HG03354 (cell line): ENCODE results near the gene PIANP.
"Not testable (repeated sequence)": the region's sequence is repeated elsewhere in the genome, so short reads cannot be mapped to it uniquely, and the experiment has no call there.

ENCODE experiments used
- ATAC-seq: cut with Tn5 transposase; IDR thresholded peaks from one replicate; pipeline ENCODE4 v1.9.1; 2021; ENCODE audit warnings: mild to moderate bottlenecking; ENCODE audit not compliant: unreplicated experiment, poor library complexity, severe bottlenecking

Gene PIANP

GRCh38 chr12:6708960-6709394, 8.4 kb upstream of the PIANP start:
- ATAC-seq: no peak

GRCh38 chr12:6708351-6708750, 7.7 kb upstream of the PIANP start:
- not testable (repeated sequence) for ATAC-seq

- no peak for ATAC-seq
Measured at GRCh38 chr12:6703631-6704030, 3.0 kb upstream of the PIANP start.

GRCh38 chr12:6701078-6701768, 608 bp upstream of the PIANP start:
- no peak for ATAC-seq

- no peak for ATAC-seq
Measured at GRCh38 chr12:6699989-6700645, 498 bp downstream of the PIANP start.

GRCh38 chr12:6699259-6699988, 1.2 kb downstream of the PIANP start:
- ATAC-seq: no peak

- ATAC-seq: no peak
Measured at GRCh38 chr12:6698352-6699046, 2.1 kb downstream of the PIANP start.

GRCh38 chr12:6697584-6698351, 2.8 kb downstream of the PIANP start:
- ATAC-seq: no peak

GRCh38 chr12:6696690-6697583, 3.7 kb downstream of the PIANP start:
- no peak for ATAC-seq

GRCh38 chr12:6695313-6696045, 5.1 kb downstream of the PIANP start:
- ATAC-seq: no peak

GRCh38 chr12:6694701-6695100, 5.9 kb downstream of the PIANP start:
- ATAC-seq: no peak

GRCh38 chr12:6693832-6694355, 6.7 kb downstream of the PIANP start:
- ATAC-seq: no peak

- no peak for ATAC-seq
Measured at GRCh38 chr12:6692888-6693287, 7.7 kb downstream of the PIANP start.

GRCh38 chr12:6691473-6691872, 9.1 kb downstream of the PIANP start:
- no peak for ATAC-seq

GRCh38 chr12:6688999-6689882, 11.4 kb downstream of the PIANP start, which contains the start of gene ZNF384:
ZNF384 (minus strand) TSS chr12:6689375; CDS start chr12:6679520, 9,855 bp downstream.
- peak; percentile 85 for ATAC-seq

- no peak for ATAC-seq
Measured at GRCh38 chr12:6688543-6688998, 12.0 kb downstream of the PIANP start.

GRCh38 chr12:6685814-6686213, 14.8 kb downstream of the PIANP start:
- no peak for ATAC-seq
